DND-41 (cell line): ENCODE results near the gene SMIM28.

ENCODE experiments used
- ATAC-seq: fragments of 200-7000 bp; cut with Tn5 transposase; 3 replicates; pipeline ENCODE4 v1.9.1; 2021; ENCODE audit warnings: low read depth; ENCODE audit not compliant: insufficient read depth
- DNase-seq: peaks from one replicate; pipeline ENCODE4 v3.0.0-alpha.2; 2020
- H2AFZ ChIP-seq: 2 replicates; pipeline ENCODE4 v1.6.0; 2012; ENCODE audit warnings: low read depth, low read length
- H3K27ac ChIP-seq: 2 replicates; pipeline ENCODE4 v1.5.1; 2012; ENCODE audit warnings: low read length, inconsistent platforms
- H3K27me3 ChIP-seq: fragments of 200-600 bp; sonication (generic); 2 replicates; pipeline ENCODE4 v1.6.0; 2012; ENCODE audit warnings: low read length, mild to moderate bottlenecking, inconsistent platforms; ENCODE audit not compliant: insufficient read depth, poor library complexity
- H3K36me3 ChIP-seq: 2 replicates; pipeline ENCODE4 v1.5.1; 2012; ENCODE audit warnings: low read length, inconsistent platforms; ENCODE audit not compliant: insufficient read depth
- H3K4me1 ChIP-seq: 2 replicates; pipeline ENCODE4 v1.5.1; 2012; ENCODE audit warnings: mild to moderate bottlenecking, low read length; ENCODE audit not compliant: insufficient read depth
- H3K4me2 ChIP-seq: 2 replicates; pipeline ENCODE4 v1.6.0; 2012; ENCODE audit warnings: mild to moderate bottlenecking, moderate library complexity, low read length, inconsistent platforms; ENCODE audit not compliant: insufficient read depth
- H3K4me3 ChIP-seq, 2 experiments: fragments of 200-600 bp in 1 of 2; shearing (Covaris generic) in 1 of 2; 2 replicates each; pipeline ENCODE4 v1.5.1; 2012 to 2016; ENCODE audit warnings: inconsistent platforms in 2 of 2, low read length in 2 of 2, mild to moderate bottlenecking in 2 of 2, low read depth in 1 of 2, moderate library complexity in 1 of 2
- H3K79me2 ChIP-seq: 2 replicates; pipeline ENCODE4 v1.6.0; 2012; ENCODE audit warnings: low read length, inconsistent platforms; ENCODE audit not compliant: insufficient read depth
- H3K9ac ChIP-seq: 2 replicates; pipeline ENCODE4 v1.6.0; 2012; ENCODE audit warnings: low read depth, mild to moderate bottlenecking, inconsistent platforms, low read length, moderate library complexity
- H3K9me3 ChIP-seq: 2 replicates; pipeline ENCODE4 v1.5.1; 2012; ENCODE audit warnings: low read length, moderate library complexity, mild to moderate bottlenecking, inconsistent platforms; ENCODE audit not compliant: insufficient read depth, severe bottlenecking
- H4K20me1 ChIP-seq: 2 replicates; pipeline ENCODE4 v1.6.0; 2012; ENCODE audit warnings: low read length; ENCODE audit not compliant: insufficient read depth
- EZH2 ChIP-seq: IDR thresholded peaks from 3 replicates; pipeline ENCODE4 v1.6.1; 2012; ENCODE audit warnings: borderline replicate concordance, low read depth, mild to moderate bottlenecking, moderate library complexity, low read length, inconsistent platforms; ENCODE audit not compliant: severe bottlenecking
- TF ChIP-seq, protein P1 (sequence below): IDR thresholded peaks from 2 replicates; pipeline ENCODE4 v1.5.1; 2012; ENCODE audit warnings: borderline replicate concordance, low read length, moderate library complexity, mild to moderate bottlenecking; ENCODE audit not compliant: poor library complexity, severe bottlenecking; ENCODE audit errors: extremely low read depth

The SMIM28 gene

GRCh38 chr6:138403801-138404665 lies 26.3 kb downstream of the SMIM28 start, which contains the start of gene HEBP2:
TSS of gene HEBP2 (plus strand) at chr6:138404223. CDS start at chr6:138404496, 273 bp downstream.
- peak within 1 kb of the TSS; percentile 96 for H2AFZ ChIP-seq
- H3K27ac ChIP-seq, result peak within 1 kb of the TSS; percentile 67; the same call in 1 of the 2 replicates
- peak within 1 kb of the TSS; percentile 37 to 88 for H3K4me3 ChIP-seq
- DNase-seq (peak; percentile 92), ATAC-seq (peak; percentile 92)
- no peaks in the 10 kb centered on the region for H3K9me3 ChIP-seq
- no peaks in the 10 kb centered on the region for H3K79me2 ChIP-seq
- peak within 1 kb of the TSS; percentile 64 for H3K9ac ChIP-seq
- peaks cover 16% of the 10 kb centered on the region for H3K4me1 ChIP-seq
- H3K4me2 ChIP-seq, result peak within 1 kb of the TSS; percentile 99
- H3K27me3 ChIP-seq, result peaks cover 20% of the 10 kb centered on the region
- no peaks in the 10 kb centered on the region for H3K36me3 ChIP-seq
- H4K20me1 ChIP-seq, result no peaks in the 10 kb centered on the region
- TF ChIP-seq, protein P1, sequence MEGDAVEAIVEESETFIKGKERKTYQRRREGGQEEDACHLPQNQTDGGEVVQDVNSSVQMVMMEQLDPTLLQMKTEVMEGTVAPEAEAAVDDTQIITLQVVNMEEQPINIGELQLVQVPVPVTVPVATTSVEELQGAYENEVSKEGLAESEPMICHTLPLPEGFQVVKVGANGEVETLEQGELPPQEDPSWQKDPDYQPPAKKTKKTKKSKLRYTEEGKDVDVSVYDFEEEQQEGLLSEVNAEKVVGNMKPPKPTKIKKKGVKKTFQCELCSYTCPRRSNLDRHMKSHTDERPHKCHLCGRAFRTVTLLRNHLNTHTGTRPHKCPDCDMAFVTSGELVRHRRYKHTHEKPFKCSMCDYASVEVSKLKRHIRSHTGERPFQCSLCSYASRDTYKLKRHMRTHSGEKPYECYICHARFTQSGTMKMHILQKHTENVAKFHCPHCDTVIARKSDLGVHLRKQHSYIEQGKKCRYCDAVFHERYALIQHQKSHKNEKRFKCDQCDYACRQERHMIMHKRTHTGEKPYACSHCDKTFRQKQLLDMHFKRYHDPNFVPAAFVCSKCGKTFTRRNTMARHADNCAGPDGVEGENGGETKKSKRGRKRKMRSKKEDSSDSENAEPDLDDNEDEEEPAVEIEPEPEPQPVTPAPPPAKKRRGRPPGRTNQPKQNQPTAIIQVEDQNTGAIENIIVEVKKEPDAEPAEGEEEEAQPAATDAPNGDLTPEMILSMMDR, result peak; percentile 56
- TF ChIP-seq EZH2, result peak; percentile 67

GRCh38 chr6:138404666-138405337 lies 27.1 kb downstream of the SMIM28 start:
- Histone ChIP-seq H3K4me2 (peak overlapping the region; percentile 99), H4K20me1 (no peaks in the 10 kb centered on the region), H2AFZ (peak overlapping the region; percentile 96), H3K4me3 (peak overlapping the region in 1 of 2 experiments; percentile 88; a peak in 1 of 4 replicates), H3K36me3 (no peaks in the 10 kb centered on the region), H3K4me1 (peaks cover 16% of the 10 kb centered on the region), H3K79me2 (no peaks in the 10 kb centered on the region), H3K9ac (peak overlapping the region; percentile 64; the same call in 1 of the 2 replicates), H3K27me3 (peaks cover 20% of the 10 kb centered on the region), H3K27ac (no peak overlapping the region), H3K9me3 (no peaks in the 10 kb centered on the region)
- no peak for DNase-seq
- no peak for ATAC-seq
- TF ChIP-seq EZH2, result no peak
- TF ChIP-seq, protein P1, result no peak

DNA sequence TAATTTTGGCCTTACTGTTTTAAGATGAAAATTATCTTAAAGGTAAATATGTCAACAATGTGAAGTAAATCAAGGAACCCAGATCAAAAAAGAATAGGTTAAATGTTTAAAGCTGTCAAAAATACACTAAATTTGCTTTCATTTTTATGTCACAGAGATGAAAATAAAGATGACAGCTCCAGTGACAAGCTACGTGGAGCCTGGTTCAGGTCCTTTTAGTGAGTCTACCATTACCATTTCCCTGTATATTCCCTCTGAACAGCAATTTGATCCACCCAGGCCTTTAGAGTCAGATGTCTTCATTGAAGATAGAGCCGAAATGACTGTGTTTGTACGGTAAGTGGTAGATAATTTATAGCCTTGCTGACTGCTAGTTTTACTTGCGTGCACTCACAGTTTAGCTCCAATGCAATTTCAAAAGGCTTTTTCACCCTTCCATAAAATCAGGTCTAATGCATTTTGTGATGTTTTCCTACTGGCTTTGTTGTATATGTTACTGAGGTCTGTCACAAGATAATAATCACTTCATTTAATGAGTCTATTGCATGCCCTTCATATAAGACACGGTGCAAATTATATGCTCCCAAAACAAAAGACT lies 28.2 kb downstream of the SMIM28 start:
- H3K4me3 ChIP-seq, result no peak overlapping the region
- peaks cover 16% of the 10 kb centered on the region for H3K4me1 ChIP-seq
- no peak for DNase-seq
- H2AFZ ChIP-seq, result no peak overlapping the region
- TF ChIP-seq, protein P1, result no peak
- no peak for TF ChIP-seq EZH2
- no peak overlapping the region for H3K4me2 ChIP-seq
- peaks cover 17% of the 10 kb centered on the region for H3K27me3 ChIP-seq
- no peaks in the 10 kb centered on the region for H3K36me3 ChIP-seq
- H3K27ac ChIP-seq, result no peak overlapping the region
- H3K79me2 ChIP-seq, result no peaks in the 10 kb centered on the region
- ATAC-seq, result no peak
- H3K9me3 ChIP-seq, result no peaks in the 10 kb centered on the region
- H4K20me1 ChIP-seq, result no peaks in the 10 kb centered on the region
- H3K9ac ChIP-seq, result no peak overlapping the region
